ENCODE measurements around the gene JUN.

Gene JUN

GRCh38 chr1:58783993-58784757, at the start of gene JUN:
JUN (minus strand) TSS chr1:58784047; CDS start chr1:58783070, 977 bp downstream.
- DNase-seq: peak; percentile 88 to 100 (median 99)

DNA sequence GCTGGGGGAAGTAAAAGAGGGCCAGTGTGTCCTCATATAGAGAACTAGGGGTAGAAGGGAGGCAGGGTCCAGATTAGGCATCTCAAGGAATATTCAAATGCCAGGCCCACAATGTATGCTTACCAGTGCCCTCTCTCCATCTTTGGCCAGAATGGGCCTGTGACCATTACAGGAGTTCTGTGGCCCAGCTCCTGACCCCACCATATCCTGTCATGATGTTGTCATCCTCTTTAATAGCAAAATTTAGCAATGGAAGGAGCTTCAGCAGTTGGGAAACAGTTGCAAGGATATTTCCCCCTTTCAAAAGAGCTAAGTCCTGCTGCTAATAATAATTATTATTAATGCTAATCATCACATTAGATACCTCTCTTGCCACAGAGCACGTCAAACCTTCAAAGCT, 49.3 kb upstream of the JUN start:
- no peak for DNase-seq

- DNase-seq: no peak
These were observed 46.4 kb upstream of the JUN start for GRCh38 chr1:58830291-58830690.

GRCh38 chr1:58829866-58830265, 46.0 kb upstream of the JUN start:
- DNase-seq: no peak

DNA sequence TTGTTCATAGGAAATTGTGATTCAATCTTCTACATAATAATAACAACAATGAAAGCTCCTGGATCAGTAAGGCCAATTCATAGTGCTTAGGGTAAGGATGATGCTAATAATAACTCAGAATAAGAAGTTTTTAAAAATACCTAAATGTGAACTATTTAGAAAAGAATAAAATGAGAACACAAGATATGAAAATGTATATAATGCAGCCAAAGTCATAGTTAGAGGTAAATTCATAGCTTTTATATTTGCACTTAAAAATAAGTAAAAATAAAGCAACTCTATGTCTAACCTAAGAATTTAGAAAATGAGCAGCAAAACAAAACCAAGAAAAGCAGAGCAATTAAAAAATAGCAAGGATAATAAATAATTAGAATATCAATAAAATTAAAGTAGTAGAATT, 43.5 kb upstream of the JUN start:
- no peak for DNase-seq

DNA sequence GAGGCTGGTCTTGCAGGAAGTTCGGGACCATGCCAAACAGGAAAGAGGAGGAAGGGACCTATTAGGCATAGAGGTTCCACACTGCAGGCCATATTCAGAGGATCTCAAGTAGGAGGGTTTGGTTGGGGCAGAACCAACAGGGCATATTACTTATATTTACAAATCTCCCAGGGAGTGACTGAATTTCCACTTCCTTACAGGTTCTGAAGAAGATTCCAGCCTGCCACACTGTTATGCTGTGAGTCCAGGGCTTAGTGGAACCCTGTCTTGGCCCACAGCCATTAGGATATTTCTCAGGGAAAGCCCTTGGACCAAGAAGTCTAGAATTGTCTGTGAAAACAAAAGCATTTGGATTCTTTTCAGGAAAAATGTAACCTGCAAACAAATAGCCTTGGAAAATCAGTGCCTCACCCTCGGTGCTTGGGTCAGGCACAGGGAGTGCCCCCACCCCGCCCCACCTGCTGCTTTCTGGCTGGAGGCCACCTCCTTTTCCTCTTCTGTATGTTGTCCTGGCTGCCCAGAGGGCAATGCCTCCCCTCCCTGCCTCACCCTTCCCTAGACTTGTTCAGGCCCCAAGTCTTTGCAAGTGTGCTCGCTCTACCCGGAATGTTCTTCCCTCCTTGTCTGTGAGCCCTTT, 41.0 kb upstream of the JUN start:
- no peak for DNase-seq

DNA sequence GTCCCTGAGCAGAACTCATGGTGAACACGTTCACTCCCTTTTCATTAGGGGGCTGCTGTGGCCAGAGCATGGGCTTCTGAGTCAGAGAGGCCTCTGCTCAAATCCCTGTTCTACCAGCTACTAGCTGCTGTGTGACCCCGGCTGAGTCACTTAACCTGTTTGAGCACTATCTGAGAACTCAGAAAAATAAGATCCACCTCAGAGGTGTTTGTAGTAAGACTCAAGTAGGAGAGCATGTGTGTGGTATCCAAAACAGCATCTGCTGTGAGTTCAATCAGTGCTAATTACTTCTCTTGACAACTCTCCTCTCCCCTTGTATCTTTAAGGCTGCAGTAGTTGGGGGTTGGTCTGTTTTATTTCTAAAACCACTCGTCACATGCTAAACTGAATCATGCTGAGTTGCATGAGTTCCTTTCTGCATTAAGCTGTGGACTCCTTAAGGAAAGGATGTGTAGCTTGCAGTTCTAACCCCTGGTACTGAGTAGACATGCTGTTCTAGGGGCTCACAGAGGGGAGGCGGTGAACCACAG, 39.7 kb upstream of the JUN start:
- no peak for DNase-seq

DNA sequence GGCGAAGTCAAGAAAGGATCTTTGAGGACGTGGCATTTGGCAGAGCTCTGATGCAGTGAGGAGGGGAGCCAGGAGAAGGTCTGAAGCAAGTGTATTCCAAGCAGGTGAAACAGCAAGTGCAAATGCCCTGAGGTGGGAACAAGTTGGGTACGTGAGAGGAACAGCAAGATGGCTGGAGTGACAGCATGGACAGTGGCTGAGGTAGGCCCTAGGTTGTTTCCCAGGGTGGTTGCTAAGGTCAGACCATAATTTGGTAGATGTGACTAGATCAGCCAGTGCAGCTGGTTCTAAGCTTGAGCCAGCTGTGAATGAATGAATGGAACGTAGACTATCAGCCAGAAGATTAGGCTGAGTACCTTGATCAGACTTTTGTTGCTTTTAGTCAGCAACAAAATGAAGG, 37.5 kb upstream of the JUN start:
- DNase-seq: no peak

DNA sequence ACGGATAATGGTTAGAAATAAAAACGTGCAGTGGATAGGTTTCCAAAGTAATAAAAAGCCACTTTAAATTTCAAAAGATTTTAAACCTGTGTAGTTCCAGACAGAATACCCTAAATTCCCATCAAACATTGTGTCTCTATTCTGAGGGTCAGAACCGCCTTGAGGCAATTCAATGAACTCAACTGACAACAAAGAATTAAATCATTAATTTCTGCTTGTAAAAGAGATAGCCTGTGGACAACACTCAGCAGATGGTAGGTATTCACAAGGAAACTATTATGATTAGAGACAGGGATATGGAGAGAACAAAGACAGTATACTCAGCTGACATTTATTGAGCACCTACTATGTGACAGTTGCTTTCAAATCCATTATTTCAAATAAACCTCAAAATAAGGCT, 35.1 kb upstream of the JUN start:
- no peak for DNase-seq

DNA sequence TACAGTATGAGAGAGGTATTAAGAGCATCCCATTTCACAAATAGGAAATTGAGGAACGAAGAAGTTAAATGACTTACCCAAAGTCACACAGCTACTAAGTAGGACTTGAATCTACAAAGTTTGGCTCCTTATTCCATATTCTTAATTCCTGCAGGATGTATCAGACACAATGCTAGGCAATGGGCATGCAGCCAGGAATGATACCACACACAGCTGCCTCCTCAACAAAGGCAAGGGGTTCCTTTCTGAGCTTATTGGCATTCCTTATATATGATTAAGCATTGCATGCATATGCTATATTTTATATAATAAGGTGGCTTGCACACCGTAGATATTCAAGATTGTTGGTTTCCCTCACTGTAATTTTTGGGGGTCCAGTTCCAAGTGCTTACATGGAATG, 34.2 kb upstream of the JUN start:
- DNase-seq: no peak

GRCh38 chr1:58816747-58817221, 32.9 kb upstream of the JUN start:
- DNase-seq: no peak

- DNase-seq: peak in 54 of 56 donors; percentile 13 to 89 (median 72)
These were observed 32.4 kb upstream of the JUN start for GRCh38 chr1:58816072-58816746.

DNA sequence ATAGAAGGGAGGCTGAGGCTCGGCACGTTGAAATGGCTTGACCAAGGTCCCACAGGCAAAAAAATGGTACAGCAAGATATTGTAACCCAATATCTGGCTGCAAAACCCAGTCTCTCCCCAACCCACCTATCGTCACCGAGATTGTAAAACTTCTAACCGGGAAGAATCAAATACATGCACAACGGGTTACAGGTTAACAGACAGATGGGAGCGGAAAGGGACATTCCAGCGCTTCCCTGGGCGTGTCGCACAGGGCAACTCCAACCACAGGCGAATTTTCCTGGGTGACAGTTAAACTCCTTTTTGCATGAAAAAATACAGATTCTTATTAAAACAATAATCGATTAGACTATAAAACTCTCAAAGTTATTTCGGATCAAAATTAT, 31.8 kb upstream of the JUN start:
- no peak for DNase-seq

- DNase-seq: peak in 23 of 56 donors; percentile 4 to 41 (median 11)
These were observed 31.3 kb upstream of the JUN start for GRCh38 chr1:58815069-58815685.

- DNase-seq: peak in 3 of 56 donors; percentile 1 to 4 (median 4)
These were observed 30.6 kb upstream of the JUN start for GRCh38 chr1:58814251-58815068.

DNA sequence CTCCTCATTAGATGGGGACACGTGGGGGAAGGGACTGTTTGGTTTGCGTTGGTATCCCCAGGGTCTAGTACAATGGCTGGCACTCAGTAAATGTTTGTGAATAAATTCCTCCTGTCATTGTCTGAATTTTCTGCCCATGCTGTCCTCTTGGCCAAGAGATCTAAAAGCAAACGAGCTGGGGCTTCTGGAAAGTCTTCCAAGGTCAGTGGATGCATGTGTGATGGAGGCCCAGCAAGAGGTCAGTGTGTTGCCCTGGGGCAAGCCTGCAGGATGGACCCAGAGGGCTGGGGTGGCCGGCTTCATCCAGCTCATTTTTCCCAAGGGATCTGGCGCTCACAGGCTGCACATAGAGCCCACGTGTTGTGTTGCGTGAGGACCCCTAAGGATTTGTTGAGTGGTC, 30.0 kb upstream of the JUN start:
- DNase-seq: no peak

DNA sequence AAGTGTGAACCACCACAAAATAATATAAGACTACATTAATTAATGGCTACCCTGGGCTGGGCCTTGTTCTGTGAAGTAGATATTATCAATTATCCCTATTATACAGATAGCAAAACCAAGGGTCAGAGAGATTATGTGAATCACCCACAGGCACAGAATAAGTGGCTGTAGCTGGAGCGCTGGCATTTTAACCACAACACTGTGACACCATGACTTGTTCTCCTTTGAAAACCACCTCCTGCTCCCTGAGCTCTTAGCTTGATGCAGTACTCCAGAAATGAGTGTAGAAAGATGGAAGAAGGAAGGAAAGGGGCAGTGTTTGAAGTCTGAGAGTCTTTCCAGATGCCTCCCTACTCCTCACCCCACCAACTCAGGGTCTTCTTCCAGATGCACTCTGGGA, 29.5 kb upstream of the JUN start:
- DNase-seq: no peak

DNA sequence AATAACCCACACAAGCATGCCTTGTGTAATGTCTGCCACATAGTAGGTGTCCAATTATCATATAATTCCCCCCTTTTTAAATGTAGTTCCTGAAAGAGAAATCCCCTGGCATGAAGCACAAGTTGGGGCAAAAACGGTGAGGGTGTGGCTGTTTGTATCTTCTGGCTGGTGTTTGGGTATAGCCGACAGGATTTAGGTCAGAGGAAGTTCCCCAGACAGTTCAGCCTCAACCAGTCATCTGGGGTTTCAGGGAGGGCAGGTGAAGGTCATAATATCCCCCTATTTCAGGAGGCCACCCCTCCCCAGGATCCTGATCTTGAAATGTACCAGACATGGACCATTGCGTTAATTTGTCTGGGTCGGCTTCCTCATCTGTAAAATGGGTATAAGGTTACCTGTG, 29.1 kb upstream of the JUN start:
- no peak for DNase-seq

GRCh38 chr1:58812468-58812867, 28.6 kb upstream of the JUN start:
- no peak for DNase-seq

GRCh38 chr1:58811303-58811702, 27.5 kb upstream of the JUN start:
- DNase-seq: no peak
